Karpas-422 (cell line): ENCODE data around the gene SLC22A6. TPM values are rescaled to one million over a fixed set of nuclear protein-coding genes. Genes with fewer than 3 reads are reported as not detected.

ENCODE experiments used
- DNase-seq: peaks from one replicate; pipeline ENCODE4 v3.0.0-alpha.2; 2015
- H2AFZ ChIP-seq: fragments of 200-600 bp; sonication (generic); 2 replicates; pipeline ENCODE4 v1.6.1; 2014; ENCODE audit warnings: antibody characterized with exemption, low read length, mixed read lengths
- H3K27ac ChIP-seq: fragments of 200-600 bp; sonication (generic); 2 replicates; pipeline ENCODE4 v1.5.1; 2014; ENCODE audit warnings: mild to moderate bottlenecking, low read length, moderate library complexity
- H3K27me3 ChIP-seq: fragments of 200-600 bp; sonication (generic); 2 replicates; pipeline ENCODE4 v1.6.1; 2014; ENCODE audit warnings: low read length, mixed read lengths
- H3K36me3 ChIP-seq: fragments of 200-600 bp; sonication (generic); 2 replicates; pipeline ENCODE4 v1.6.1; 2014; ENCODE audit warnings: low read length, mixed read lengths; ENCODE audit not compliant: insufficient read depth
- H3K4me1 ChIP-seq: fragments of 200-600 bp; sonication (generic); 2 replicates; pipeline ENCODE4 v1.6.1; 2014; ENCODE audit warnings: mild to moderate bottlenecking, low read length, mixed read lengths
- H3K4me2 ChIP-seq: fragments of 200-600 bp; sonication (generic); 2 replicates; pipeline ENCODE4 v1.6.1; 2014; ENCODE audit warnings: low read length, low read depth, mild to moderate bottlenecking; ENCODE audit not compliant: poor library complexity, severe bottlenecking
- H3K4me3 ChIP-seq: fragments of 200-600 bp; sonication (generic); 2 replicates; pipeline ENCODE4 v1.5.1; 2014; ENCODE audit warnings: mild to moderate bottlenecking, antibody characterized with exemption, low read length, mixed read lengths
- H3K79me2 ChIP-seq: fragments of 200-600 bp; sonication (generic); 2 replicates; pipeline ENCODE4 v1.6.1; 2014; ENCODE audit warnings: mild to moderate bottlenecking, low read length, mixed read lengths
- H3K9ac ChIP-seq: fragments of 200-600 bp; sonication (generic); 2 replicates; pipeline ENCODE4 v1.6.0; 2014; ENCODE audit warnings: low read length
- H3K9me2 ChIP-seq: fragments of 200-600 bp; sonication (generic), shearing (Covaris generic); replicated peaks from 2 replicates; pipeline ENCODE4 v1.6.0; 2014; ENCODE audit warnings: mild to moderate bottlenecking, low read length, moderate library complexity; ENCODE audit not compliant: insufficient read depth
- H3K9me3 ChIP-seq: fragments of 300-700, 200-600 bp; sonication (generic); 2 replicates; pipeline ENCODE4 v1.6.1; 2014; ENCODE audit warnings: low read length, mixed read lengths
- H4K20me1 ChIP-seq: fragments of 200-600 bp; sonication (generic); 2 replicates; pipeline ENCODE4 v1.6.1; 2014; ENCODE audit warnings: mild to moderate bottlenecking, antibody characterized with exemption, low read length, low read depth; ENCODE audit not compliant: insufficient read depth
- total RNA-seq: library from RNA; depleted of rRNA; stranded (reverse); fragments of >200 nt; shearing (Covaris generic); gene quantifications from 2 replicates; pipeline ENCODE4 v1.2.3, GENCODE V29; 2014; ENCODE audit warnings: low replicate concordance

The SLC22A6 gene
- total RNA-seq, 1 experiment from 2014 or later = not detected

DNA sequence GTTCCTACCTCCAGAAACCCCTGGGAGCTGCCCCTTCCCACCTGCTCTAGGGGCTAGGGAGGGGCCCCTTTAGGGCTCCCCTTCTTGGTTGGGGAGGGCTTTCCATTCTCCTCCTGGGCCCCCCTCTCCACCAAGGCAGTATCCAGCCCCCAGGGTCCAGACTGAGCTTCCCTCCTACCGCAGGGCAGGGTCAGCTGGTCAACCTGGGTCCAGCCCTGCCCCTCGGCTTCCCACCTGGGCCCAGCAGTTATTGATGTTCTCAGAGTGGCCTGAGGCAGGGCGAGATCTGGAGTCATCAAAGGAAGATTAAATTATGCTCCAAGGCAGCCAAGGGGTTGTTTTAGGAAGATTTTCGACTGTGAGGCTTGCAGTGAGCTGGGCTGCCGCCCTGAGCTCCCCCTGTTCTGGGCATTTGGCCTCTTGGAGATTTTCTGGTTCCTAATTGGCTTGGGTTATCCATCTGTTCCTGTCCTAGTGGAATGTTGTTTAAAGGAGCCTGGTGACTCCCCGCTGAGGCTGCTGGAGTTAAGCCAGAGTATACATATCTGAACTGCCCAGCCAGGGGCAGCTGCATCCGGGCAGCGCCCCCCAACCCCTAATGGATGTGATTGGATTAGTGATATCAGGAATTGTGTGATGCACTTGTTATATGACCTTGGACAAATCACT, 32.7 kb upstream of the SLC22A6 start:
- no peaks in the 10 kb centered on the region for H3K79me2 ChIP-seq
- DNase-seq = no peak
- H4K20me1 ChIP-seq = no peaks in the 10 kb centered on the region
- no peaks in the 10 kb centered on the region for H3K4me1 ChIP-seq
- no peak overlapping the region for H3K9ac ChIP-seq
- no peak overlapping the region for H3K4me3 ChIP-seq
- no peaks in the 10 kb centered on the region for H3K9me3 ChIP-seq
- no peak overlapping the region for H3K4me2 ChIP-seq
- H3K27ac ChIP-seq = no peak overlapping the region
- H3K27me3 ChIP-seq = no peaks in the 10 kb centered on the region
- no peak overlapping the region for H2AFZ ChIP-seq
- H3K36me3 ChIP-seq = no peaks in the 10 kb centered on the region
- H3K9me2 ChIP-seq = no peaks in the 10 kb centered on the region

DNA sequence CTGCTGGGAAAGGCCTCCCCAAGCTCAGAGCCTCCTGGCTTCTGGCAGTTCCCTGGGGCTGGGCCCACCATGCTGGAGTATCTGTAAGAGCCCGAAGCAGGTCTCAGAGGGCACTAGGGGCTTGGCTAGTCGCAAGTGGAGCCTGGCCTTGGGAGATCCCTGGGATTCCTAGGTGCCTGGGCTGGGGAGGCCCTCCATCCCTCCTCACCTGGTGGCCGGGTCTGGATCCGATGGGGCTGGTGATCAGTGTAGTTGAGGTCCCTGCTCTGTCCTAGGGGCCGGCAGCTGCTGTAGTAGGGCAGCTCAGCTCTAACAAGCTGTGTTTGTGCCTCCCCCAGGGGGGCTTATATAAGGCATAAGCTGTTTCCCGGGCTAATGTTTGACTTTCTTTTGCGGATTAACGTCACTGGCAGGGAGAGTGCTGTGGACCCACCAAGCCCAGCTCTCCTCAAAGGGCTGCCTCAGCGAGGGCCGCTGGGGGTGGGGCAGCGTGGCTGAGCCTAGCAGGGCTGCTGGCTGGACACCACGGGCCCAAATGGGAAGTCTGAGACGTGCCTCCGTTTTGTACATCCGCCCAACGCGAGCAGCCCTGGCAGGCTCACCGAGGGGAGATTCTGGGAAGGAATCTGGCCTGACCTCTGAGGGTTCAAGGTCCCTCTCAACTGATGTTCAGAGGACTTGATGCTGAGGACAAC, 30.9 kb upstream of the SLC22A6 start, which contains the start of gene SLC22A8:
TSS of gene SLC22A8 (minus strand) at position 321 of the 695 bp plus-strand sequence. CDS start 883 bp downstream, outside the sequence.
- Histone ChIP-seq H4K20me1 (no peaks in the 10 kb centered on the region), H3K4me2 (no peak within 1 kb of the TSS), H3K27ac (no peak within 1 kb of the TSS), H2AFZ (no peak within 1 kb of the TSS), H3K4me1 (no peaks in the 10 kb centered on the region), H3K9me3 (no peaks in the 10 kb centered on the region), H3K9ac (no peak within 1 kb of the TSS), H3K9me2 (no peaks in the 10 kb centered on the region), H3K36me3 (no peaks in the 10 kb centered on the region), H3K4me3 (no peak within 1 kb of the TSS), H3K27me3 (no peaks in the 10 kb centered on the region), H3K79me2 (no peaks in the 10 kb centered on the region)
- DNase-seq = no peak

- no peak overlapping the region for H3K9ac ChIP-seq
- no peaks in the 10 kb centered on the region for H3K9me2 ChIP-seq
- H3K4me2 ChIP-seq = no peak overlapping the region
- no peaks in the 10 kb centered on the region for H3K36me3 ChIP-seq
- H3K4me3 ChIP-seq = no peak overlapping the region
- DNase-seq = no peak
- H3K4me1 ChIP-seq = no peaks in the 10 kb centered on the region
- H3K27me3 ChIP-seq = no peaks in the 10 kb centered on the region
- no peaks in the 10 kb centered on the region for H4K20me1 ChIP-seq
- no peaks in the 10 kb centered on the region for H3K79me2 ChIP-seq
- H2AFZ ChIP-seq = no peak overlapping the region
- no peaks in the 10 kb centered on the region for H3K9me3 ChIP-seq
- H3K27ac ChIP-seq = no peak overlapping the region
Observed at GRCh38 chr11:63014408-63015055, 29.8 kb upstream of the SLC22A6 start.

DNA sequence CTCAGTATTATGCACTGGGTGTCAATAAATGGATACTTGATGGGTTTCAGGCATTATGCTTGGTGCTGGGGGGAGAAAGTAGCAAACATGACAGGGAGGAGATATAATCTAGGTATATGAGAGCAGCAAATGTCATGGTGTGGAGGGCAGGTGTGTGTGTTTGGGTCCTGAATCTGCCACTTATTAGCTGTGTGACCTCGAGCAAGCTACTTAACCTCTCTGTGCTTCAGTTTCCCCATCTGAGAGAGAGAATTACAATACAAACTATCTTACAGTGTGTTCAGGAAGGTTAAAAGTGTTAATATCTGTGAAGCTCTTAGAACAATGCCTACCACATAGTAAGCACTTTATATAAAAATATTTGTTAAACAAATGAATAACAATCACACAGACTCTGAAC, 28.1 kb upstream of the SLC22A6 start:
- Histone ChIP-seq H3K9me3 (no peaks in the 10 kb centered on the region), H3K4me2 (no peak overlapping the region), H3K79me2 (no peaks in the 10 kb centered on the region), H3K27me3 (no peaks in the 10 kb centered on the region), H3K4me1 (no peaks in the 10 kb centered on the region), H3K27ac (no peak overlapping the region), H3K9me2 (no peaks in the 10 kb centered on the region), H3K9ac (no peak overlapping the region), H3K36me3 (no peaks in the 10 kb centered on the region), H3K4me3 (no peak overlapping the region), H4K20me1 (no peaks in the 10 kb centered on the region), H2AFZ (no peak overlapping the region)
- no peak for DNase-seq

- Histone ChIP-seq H3K9me3 (no peaks in the 10 kb centered on the region), H3K4me2 (no peak overlapping the region), H2AFZ (no peak overlapping the region), H3K79me2 (no peaks in the 10 kb centered on the region), H3K4me3 (no peak overlapping the region), H3K4me1 (no peaks in the 10 kb centered on the region), H3K27ac (no peak overlapping the region), H3K9ac (no peak overlapping the region), H4K20me1 (no peaks in the 10 kb centered on the region), H3K9me2 (no peaks in the 10 kb centered on the region), H3K36me3 (no peaks in the 10 kb centered on the region), H3K27me3 (no peaks in the 10 kb centered on the region)
- DNase-seq = no peak
Observed at GRCh38 chr11:63012430-63012829, 27.7 kb upstream of the SLC22A6 start.

- no peak overlapping the region for H2AFZ ChIP-seq
- H3K4me2 ChIP-seq = no peak overlapping the region
- H3K9ac ChIP-seq = no peak overlapping the region
- no peaks in the 10 kb centered on the region for H3K27me3 ChIP-seq
- no peaks in the 10 kb centered on the region for H4K20me1 ChIP-seq
- H3K79me2 ChIP-seq = no peaks in the 10 kb centered on the region
- no peaks in the 10 kb centered on the region for H3K36me3 ChIP-seq
- no peaks in the 10 kb centered on the region for H3K9me3 ChIP-seq
- no peaks in the 10 kb centered on the region for H3K4me1 ChIP-seq
- no peak for DNase-seq
- no peak overlapping the region for H3K4me3 ChIP-seq
- H3K9me2 ChIP-seq = no peaks in the 10 kb centered on the region
- no peak overlapping the region for H3K27ac ChIP-seq
Observed at GRCh38 chr11:63010934-63011439, 26.2 kb upstream of the SLC22A6 start.

DNA sequence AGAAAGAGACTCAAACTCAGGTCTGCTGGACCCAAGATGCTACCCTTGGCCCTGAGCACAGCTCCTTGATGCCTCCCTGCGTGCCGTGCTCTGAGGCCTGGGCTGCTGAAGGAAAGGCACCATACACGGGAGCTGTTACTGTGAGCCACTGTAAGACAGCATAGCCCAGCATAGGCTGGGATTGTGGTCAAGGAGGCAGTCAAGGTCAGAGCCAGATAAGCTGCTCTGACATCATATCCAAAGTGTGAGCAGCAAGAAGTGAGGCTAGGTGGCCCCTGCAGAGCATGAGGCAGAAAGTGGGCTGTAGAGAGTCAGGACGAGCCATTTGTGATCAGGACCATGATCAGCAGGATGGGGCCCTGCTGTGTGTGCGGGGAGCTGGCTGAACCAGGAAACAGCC, 23.2 kb upstream of the SLC22A6 start:
- H2AFZ ChIP-seq = no peak overlapping the region
- no peak overlapping the region for H3K4me2 ChIP-seq
- H4K20me1 ChIP-seq = no peaks in the 10 kb centered on the region
- H3K4me1 ChIP-seq = no peaks in the 10 kb centered on the region
- DNase-seq = no peak
- no peaks in the 10 kb centered on the region for H3K36me3 ChIP-seq
- no peaks in the 10 kb centered on the region for H3K79me2 ChIP-seq
- no peak overlapping the region for H3K27ac ChIP-seq
- H3K9ac ChIP-seq = no peak overlapping the region
- no peak overlapping the region for H3K4me3 ChIP-seq
- no peaks in the 10 kb centered on the region for H3K9me3 ChIP-seq
- H3K27me3 ChIP-seq = no peaks in the 10 kb centered on the region
- H3K9me2 ChIP-seq = no peaks in the 10 kb centered on the region

GRCh38 chr11:63001456-63001855, 16.7 kb upstream of the SLC22A6 start:
- Histone ChIP-seq H3K9me2 (no peaks in the 10 kb centered on the region), H3K27me3 (no peaks in the 10 kb centered on the region), H3K9ac (no peak overlapping the region), H3K36me3 (no peaks in the 10 kb centered on the region), H3K4me2 (no peak overlapping the region), H3K4me1 (no peaks in the 10 kb centered on the region), H3K4me3 (no peak overlapping the region), H4K20me1 (no peaks in the 10 kb centered on the region), H2AFZ (no peak overlapping the region), H3K79me2 (no peaks in the 10 kb centered on the region), H3K27ac (no peak overlapping the region), H3K9me3 (no peaks in the 10 kb centered on the region)
- no peak for DNase-seq
